DND-41 (cell line): ENCODE measurements around the gene HEYL.

Experiments used
- ATAC-seq: fragments of 200-7000 bp; cut with Tn5 transposase; 3 replicates; pipeline ENCODE4 v1.9.1; 2021; ENCODE audit warnings: low read depth; ENCODE audit not compliant: insufficient read depth
- DNase-seq: peaks from one replicate; pipeline ENCODE4 v3.0.0-alpha.2; 2020
- H2AFZ ChIP-seq: 2 replicates; pipeline ENCODE4 v1.6.0; 2012; ENCODE audit warnings: low read depth, low read length
- H3K27ac ChIP-seq: 2 replicates; pipeline ENCODE4 v1.5.1; 2012; ENCODE audit warnings: low read length, inconsistent platforms
- H3K27me3 ChIP-seq: fragments of 200-600 bp; sonication (generic); 2 replicates; pipeline ENCODE4 v1.6.0; 2012; ENCODE audit warnings: low read length, mild to moderate bottlenecking, inconsistent platforms; ENCODE audit not compliant: insufficient read depth, poor library complexity
- H3K36me3 ChIP-seq: 2 replicates; pipeline ENCODE4 v1.5.1; 2012; ENCODE audit warnings: low read length, inconsistent platforms; ENCODE audit not compliant: insufficient read depth
- H3K4me1 ChIP-seq: 2 replicates; pipeline ENCODE4 v1.5.1; 2012; ENCODE audit warnings: mild to moderate bottlenecking, low read length; ENCODE audit not compliant: insufficient read depth
- H3K4me2 ChIP-seq: 2 replicates; pipeline ENCODE4 v1.6.0; 2012; ENCODE audit warnings: mild to moderate bottlenecking, moderate library complexity, low read length, inconsistent platforms; ENCODE audit not compliant: insufficient read depth
- H3K4me3 ChIP-seq, 2 experiments: fragments of 200-600 bp in 1 of 2; shearing (Covaris generic) in 1 of 2; 2 replicates each; pipeline ENCODE4 v1.5.1; 2012 to 2016; ENCODE audit warnings: inconsistent platforms in 2 of 2, low read length in 2 of 2, mild to moderate bottlenecking in 2 of 2, low read depth in 1 of 2, moderate library complexity in 1 of 2
- H3K79me2 ChIP-seq: 2 replicates; pipeline ENCODE4 v1.6.0; 2012; ENCODE audit warnings: low read length, inconsistent platforms; ENCODE audit not compliant: insufficient read depth
- H3K9ac ChIP-seq: 2 replicates; pipeline ENCODE4 v1.6.0; 2012; ENCODE audit warnings: low read depth, mild to moderate bottlenecking, inconsistent platforms, low read length, moderate library complexity
- H3K9me3 ChIP-seq: 2 replicates; pipeline ENCODE4 v1.5.1; 2012; ENCODE audit warnings: low read length, moderate library complexity, mild to moderate bottlenecking, inconsistent platforms; ENCODE audit not compliant: insufficient read depth, severe bottlenecking
- H4K20me1 ChIP-seq: 2 replicates; pipeline ENCODE4 v1.6.0; 2012; ENCODE audit warnings: low read length; ENCODE audit not compliant: insufficient read depth
- CTCF ChIP-seq: IDR thresholded peaks from 2 replicates; pipeline ENCODE4 v1.5.1; 2012; ENCODE audit warnings: borderline replicate concordance, low read length, moderate library complexity, mild to moderate bottlenecking; ENCODE audit not compliant: poor library complexity, severe bottlenecking; ENCODE audit errors: extremely low read depth
- EZH2 ChIP-seq: IDR thresholded peaks from 3 replicates; pipeline ENCODE4 v1.6.1; 2012; ENCODE audit warnings: borderline replicate concordance, low read depth, mild to moderate bottlenecking, moderate library complexity, low read length, inconsistent platforms; ENCODE audit not compliant: severe bottlenecking

HEYL gene

GRCh38 chr1:39662861-39663260 is 23.4 kb upstream of the HEYL start:
- Histone ChIP-seq H3K36me3 (no peaks in the 10 kb centered on the region), H3K9ac (no peak overlapping the region), H3K4me3 (no peak overlapping the region), H3K27ac (no peak overlapping the region), H3K9me3 (no peaks in the 10 kb centered on the region), H4K20me1 (no peaks in the 10 kb centered on the region), H3K4me2 (no peak overlapping the region), H3K4me1 (peaks cover 1% of the 10 kb centered on the region; the same call in 1 of the 2 replicates), H3K79me2 (no peaks in the 10 kb centered on the region), H2AFZ (no peak overlapping the region), H3K27me3 (no peaks in the 10 kb centered on the region)
- TF ChIP-seq CTCF (no peak), EZH2 (no peak)
- DNase-seq = no peak
- ATAC-seq = no peak

GRCh38 chr1:39659538-39659937 is 20.1 kb upstream of the HEYL start:
- no peaks in the 10 kb centered on the region for H3K36me3 ChIP-seq
- ATAC-seq (no peak), DNase-seq (no peak)
- no peak overlapping the region for H3K4me3 ChIP-seq
- no peak overlapping the region for H3K4me2 ChIP-seq
- H3K27ac ChIP-seq = no peak overlapping the region
- H4K20me1 ChIP-seq = 0 out of 2 replicates have a peak, but pooled peaks cover under 1% of the 10 kb centered on the region
- no peak overlapping the region for H3K9ac ChIP-seq
- no peak overlapping the region for H2AFZ ChIP-seq
- TF ChIP-seq EZH2 (no peak), CTCF (no peak)
- H3K27me3 ChIP-seq = peaks cover under 1% of the 10 kb centered on the region
- H3K79me2 ChIP-seq = no peaks in the 10 kb centered on the region
- peaks cover 4% of the 10 kb centered on the region; the same call in 1 of the 2 replicates for H3K4me1 ChIP-seq
- no peaks in the 10 kb centered on the region for H3K9me3 ChIP-seq

GRCh38 chr1:39659110-39659509 is 19.7 kb upstream of the HEYL start:
- Histone ChIP-seq H3K9ac (no peak overlapping the region), H3K27ac (no peak overlapping the region), H3K36me3 (no peaks in the 10 kb centered on the region), H4K20me1 (0 out of 2 replicates have a peak, but pooled peaks cover 3% of the 10 kb centered on the region), H3K4me1 (peaks cover 4% of the 10 kb centered on the region; the same call in 1 of the 2 replicates), H3K4me2 (no peak overlapping the region), H3K79me2 (no peaks in the 10 kb centered on the region), H3K4me3 (no peak overlapping the region), H3K27me3 (peaks cover 5% of the 10 kb centered on the region), H3K9me3 (no peaks in the 10 kb centered on the region), H2AFZ (no peak overlapping the region)
- no peak for ATAC-seq
- DNase-seq = no peak
- TF ChIP-seq EZH2 (no peak), CTCF (no peak)
